H9 (cell line): Measurements from ENCODE around the gene UPF2. TPM values are rescaled to one million over a fixed set of nuclear protein-coding genes. Genes with fewer than 3 reads are reported as not detected.

ENCODE experiments used
- DNase-seq: peaks from one replicate; pipeline ENCODE4 v3.0.0-alpha.2; 2017
- H2AFZ ChIP-seq: one replicate; pipeline ENCODE4 v1.6.1; 2013; ENCODE audit warnings: mild to moderate bottlenecking, low read length, control low read depth, moderate library complexity
- H2AK5ac ChIP-seq: 2 replicates; pipeline ENCODE4 v1.6.1; 2013; ENCODE audit warnings: low read length, control low read depth, mixed read lengths; ENCODE audit not compliant: insufficient read length
- H2BK120ac ChIP-seq: one replicate; pipeline ENCODE4 v1.6.1; 2013; ENCODE audit warnings: low read depth, mild to moderate bottlenecking, low read length, control low read depth, inconsistent platforms; ENCODE audit not compliant: poor library complexity, severe bottlenecking
- H2BK12ac ChIP-seq: 2 replicates; pipeline ENCODE4 v1.6.1; 2013; ENCODE audit warnings: low read length, control low read depth, mixed read lengths, low read depth; ENCODE audit not compliant: insufficient read length
- H2BK15ac ChIP-seq: 2 replicates; pipeline ENCODE4 v1.6.1; 2013; ENCODE audit warnings: low read depth, low read length, control low read depth
- H2BK20ac ChIP-seq: one replicate; pipeline ENCODE4 v1.6.1; 2013; ENCODE audit warnings: low read depth, mild to moderate bottlenecking, low read length, control low read depth, inconsistent platforms; ENCODE audit not compliant: poor library complexity, severe bottlenecking
- H2BK5ac ChIP-seq: 2 replicates; pipeline ENCODE4 v1.6.1; 2013; ENCODE audit warnings: low read length, control low read depth, mixed read lengths; ENCODE audit not compliant: insufficient read length
- H3K14ac ChIP-seq: 2 replicates; pipeline ENCODE4 v1.6.1; 2013; ENCODE audit warnings: low read length, control low read depth; ENCODE audit not compliant: insufficient read depth
- H3K18ac ChIP-seq: 2 replicates; pipeline ENCODE4 v1.6.1; 2013; ENCODE audit warnings: low read depth, mild to moderate bottlenecking, mixed read lengths, low read length, control low read depth; ENCODE audit not compliant: insufficient read length
- H3K23ac ChIP-seq: 2 replicates; pipeline ENCODE4 v1.6.1; 2013; ENCODE audit warnings: low read length, control low read depth, mixed read lengths, low read depth; ENCODE audit not compliant: insufficient read length
- H3K23me2 ChIP-seq: 2 replicates; pipeline ENCODE4 v1.6.1; 2013; ENCODE audit warnings: low read depth, mild to moderate bottlenecking, mixed read lengths, low read length, control low read depth; ENCODE audit not compliant: insufficient read length, poor library complexity, severe bottlenecking
- H3K27ac ChIP-seq: 2 replicates; pipeline ENCODE4 v1.5.1; 2013; ENCODE audit warnings: low read length, control low read depth, mixed read lengths, low read depth; ENCODE audit not compliant: insufficient read length
- H3K27me3 ChIP-seq: 2 replicates; pipeline ENCODE4 v1.6.1; 2013; ENCODE audit warnings: low read length, control low read depth, inconsistent platforms; ENCODE audit not compliant: insufficient read depth
- H3K4ac ChIP-seq: 2 replicates; pipeline ENCODE4 v1.6.1; 2013; ENCODE audit warnings: low read depth, mild to moderate bottlenecking, control low read depth, inconsistent platforms, low read length, moderate library complexity
- H3K4me1 ChIP-seq: 2 replicates; pipeline ENCODE4 v1.6.1; 2013; ENCODE audit warnings: low read length, control low read depth, inconsistent platforms; ENCODE audit not compliant: insufficient read depth
- H3K4me2 ChIP-seq: 2 replicates; pipeline ENCODE4 v1.6.1; 2013; ENCODE audit warnings: low read length, control low read depth, mixed read lengths; ENCODE audit not compliant: insufficient read length, insufficient read depth
- H3K56ac ChIP-seq: 2 replicates; pipeline ENCODE4 v1.6.1; 2013; ENCODE audit warnings: low read depth, mild to moderate bottlenecking, mixed read lengths, low read length, control low read depth; ENCODE audit not compliant: insufficient read length
- H3K79me1 ChIP-seq: 2 replicates; pipeline ENCODE4 v1.6.1; 2013; ENCODE audit warnings: low read depth, mild to moderate bottlenecking, moderate library complexity, low read length, control low read depth, inconsistent platforms; ENCODE audit not compliant: insufficient read depth, poor library complexity, severe bottlenecking
- H3K79me2 ChIP-seq: 2 replicates; pipeline ENCODE4 v1.6.1; 2013; ENCODE audit warnings: low read length, control low read depth, inconsistent platforms; ENCODE audit not compliant: insufficient read depth
- H3K9ac ChIP-seq: 2 replicates; pipeline ENCODE4 v1.6.1; 2013; ENCODE audit warnings: low read length, control low read depth, mixed read lengths; ENCODE audit not compliant: insufficient read length; ENCODE audit errors: extremely low read depth
- H3K9me3 ChIP-seq: one replicate; pipeline ENCODE4 v1.6.1; 2013; ENCODE audit warnings: low read depth, low read length, inconsistent platforms; ENCODE audit not compliant: control insufficient read depth
- H3T11ph ChIP-seq: one replicate; pipeline ENCODE4 v1.6.1; 2013; ENCODE audit warnings: mild to moderate bottlenecking, low read length, control low read depth, inconsistent platforms
- H4K20me1 ChIP-seq: one replicate; pipeline ENCODE4 v1.6.1; 2013; ENCODE audit not compliant: control insufficient read depth, insufficient read length, insufficient read depth
- H4K5ac ChIP-seq: 2 replicates; pipeline ENCODE4 v1.6.1; 2013; ENCODE audit warnings: low read depth, mild to moderate bottlenecking, mixed read lengths, low read length, control low read depth; ENCODE audit not compliant: insufficient read length
- H4K8ac ChIP-seq: replicated peaks from 2 replicates; pipeline ENCODE4 v1.6.1; 2013; ENCODE audit warnings: low read length, control low read depth, mixed read lengths, low read depth; ENCODE audit not compliant: insufficient read length
- H4K91ac ChIP-seq: 2 replicates; pipeline ENCODE4 v1.6.1; 2013; ENCODE audit warnings: low read depth, mild to moderate bottlenecking, moderate library complexity, mixed read lengths, low read length, control low read depth; ENCODE audit not compliant: insufficient read length
- H3K27ac Mint-ChIP-seq, 3 experiments: 2 replicates in 2 of 3; 3 replicates in 1 of 3; pipeline ENCODE4 v1.8.0; 2020 to 2021; ENCODE audit warnings: mixed read lengths in 3 of 3, mild to moderate bottlenecking in 1 of 3, moderate library complexity in 1 of 3
- H3K27me3 Mint-ChIP-seq: 2 replicates; pipeline ENCODE4 v1.8.0; 2021; ENCODE audit warnings: low read depth, mild to moderate bottlenecking, moderate library complexity, mixed read lengths
- H3K36me3 Mint-ChIP-seq, 3 experiments: 2 replicates in 2 of 3; 3 replicates in 1 of 3; pipeline ENCODE4 v1.8.0; 2020 to 2021; ENCODE audit warnings: low read depth in 3 of 3, mixed read lengths in 3 of 3; ENCODE audit not compliant: insufficient read depth in 1 of 3
- H3K4me1 Mint-ChIP-seq, 2 experiments: 2 replicates each; pipeline ENCODE4 v1.8.0; 2020; ENCODE audit warnings: mixed read lengths in 2 of 2
- H3K4me3 Mint-ChIP-seq, 2 experiments: 2 replicates in 1 of 2; 3 replicates in 1 of 2; pipeline ENCODE4 v1.8.0; 2020 to 2021; ENCODE audit warnings: mild to moderate bottlenecking in 2 of 2, mixed read lengths in 2 of 2, moderate library complexity in 1 of 2
- H3K9me3 Mint-ChIP-seq, 2 experiments: 2 replicates in 1 of 2; 3 replicates in 1 of 2; pipeline ENCODE4 v1.8.0; 2020; ENCODE audit warnings: mild to moderate bottlenecking in 2 of 2, mixed read lengths in 2 of 2, moderate library complexity in 1 of 2
- CTCF ChIP-seq: fragments of 200-600 bp; sonication (generic); conservative IDR thresholded peaks from 3 replicates; pipeline ENCODE4 v1.8.0; 2021; ENCODE audit warnings: antibody characterized with exemption, mild to moderate bottlenecking
- WGBS: extraction: QIAGEN DNeasy Blood & Tissue Kit; methylation state at CpG from one replicate; pipeline ENCODE4 v1.1.7; 2013; ENCODE audit warnings: missing lambda C conversion rate, low lambda C conversion rate, mixed read lengths; ENCODE audit not compliant: insufficient read length; ENCODE audit errors: extremely low coverage; 5-methylcytosine and 5-hydroxymethylcytosine counted together
- total RNA-seq: library from RNA; stranded (reverse); gene quantifications from 2 replicates; pipeline ENCODE4 v1.2.1, GENCODE V29; 2021

Gene UPF2
- total RNA-seq, 1 experiment from 2014 or later: 34.1 TPM

DNA sequence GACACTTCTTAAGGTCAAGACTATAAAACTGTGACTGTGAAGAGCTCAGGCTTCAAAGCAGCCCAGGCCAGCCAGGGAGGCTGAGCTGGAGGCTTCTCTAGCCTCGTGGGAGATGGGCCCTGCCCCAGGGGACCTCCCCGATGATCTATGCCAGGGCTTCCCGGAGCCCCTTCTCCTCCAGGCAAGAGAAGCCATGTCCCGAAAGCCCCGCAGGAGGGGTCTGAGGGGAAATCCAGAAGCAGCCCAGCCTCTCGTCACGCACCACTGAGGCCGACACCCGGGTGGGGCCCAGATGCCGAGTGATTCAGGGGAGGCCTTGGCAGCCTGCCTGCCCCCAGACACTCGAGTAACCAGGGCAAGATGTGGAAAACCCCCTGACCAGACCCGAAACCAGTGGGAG lies 155.8 kb downstream of the UPF2 start:
- H3K23me2 ChIP-seq: no peaks in the 10 kb centered on the region
- DNase-seq: no peak
- H3K4ac ChIP-seq: no peak overlapping the region
- H3K9ac ChIP-seq: no peak overlapping the region
- H3K79me1 ChIP-seq: no peaks in the 10 kb centered on the region
- no peak overlapping the region for H2BK120ac ChIP-seq
- no peak overlapping the region for H3K56ac ChIP-seq
- no peak overlapping the region for H2BK5ac ChIP-seq
- H4K5ac ChIP-seq: no peak overlapping the region
- Mint-ChIP-seq H3K9me3 (no peaks in the 10 kb centered on the region; a peak in 1 of 5 replicates), H3K4me1 (no peaks in the 10 kb centered on the region), H3K27me3 (no peaks in the 10 kb centered on the region), H3K27ac (no peak overlapping the region), H3K36me3 (no peaks in the 10 kb centered on the region), H3K4me3 (no peak overlapping the region)
- H3K14ac ChIP-seq: no peak overlapping the region
- no peak overlapping the region for H2BK15ac ChIP-seq
- H3K4me1 ChIP-seq: no peaks in the 10 kb centered on the region
- H3K18ac ChIP-seq: no peak overlapping the region
- no peak overlapping the region for H2AK5ac ChIP-seq
- no peak overlapping the region for H3K23ac ChIP-seq
- no peaks in the 10 kb centered on the region for H3K9me3 ChIP-seq
- no peak overlapping the region for H3K27ac ChIP-seq
- no peak overlapping the region for H2BK20ac ChIP-seq
- no peak overlapping the region for H3T11ph ChIP-seq
- H4K91ac ChIP-seq: no peak overlapping the region
- no peaks in the 10 kb centered on the region for H3K27me3 ChIP-seq
- no peak overlapping the region for H4K8ac ChIP-seq
- TF ChIP-seq CTCF: no peak
- WGBS: no CpG with 5 or more reads among the region's 12 CpGs
- H3K79me2 ChIP-seq: no peaks in the 10 kb centered on the region
- no peak overlapping the region for H2AFZ ChIP-seq
- H2BK12ac ChIP-seq: no peak overlapping the region
- no peak overlapping the region for H3K4me2 ChIP-seq
- no peaks in the 10 kb centered on the region for H4K20me1 ChIP-seq
